ENCODE measurements around the gene CLTCL1. TPM values are rescaled to one million over a fixed set of nuclear protein-coding genes. Genes with fewer than 3 reads are reported as not detected.

Gene CLTCL1
- 10 to 100 TPM; 12.1 to 26.2 TPM for total RNA-seq

- no peak for TF ChIP-seq CTCF (IDR thresholded peaks at IDR 0.05)
- TF ChIP-seq POLR2A (IDR thresholded peaks at IDR 0.05): peak; percentile 18
- TF ChIP-seq POLR2AphosphoS5 (IDR thresholded peaks at IDR 0.05): peak; percentile 29
- Histone ChIP-seq H3K27me3 (replicated peaks; ENCODE audit: insufficient read depth) (no peaks in the 10 kb centered on the region), H3K27ac (peak within 1 kb of the TSS; percentile 73 to 78), H3K36me3 (no peaks in the 10 kb centered on the region), H3K4me3 (peak within 1 kb of the TSS; percentile 93 to 96), H3K4me1 (replicated peaks) (no peaks in the 10 kb centered on the region), H3K9me3 (no peaks in the 10 kb centered on the region)
- WGBS: 6% methylated on average over 40 of the region's 74 CpGs
- intact Hi-C loops (cut with DNase I): loop anchor here (5.0 to 10.0 kb wide), 3 partner anchors 115 to 185 kb away; partner anchors contain the start of genes C22orf39, CDC45, SLC25A1 and UFD1
- peak; percentile 80 for DNase-seq (ENCODE audit: low spot score)
Observed at GRCh38 chr22:19291580-19292457, at the start of gene CLTCL1. TSS of gene CLTCL1 (minus strand) at chr22:19291719. CDS start at chr22:19291641, 78 bp downstream.

GRCh38 chr22:19337137-19337536 lies 45.6 kb upstream of the CLTCL1 start:
- no peak for DNase-seq (ENCODE audit: low spot score)
- Histone ChIP-seq H3K36me3 (no peaks in the 10 kb centered on the region), H3K27me3 (replicated peaks; ENCODE audit: insufficient read depth) (no peaks in the 10 kb centered on the region), H3K27ac (no peak overlapping the region), H3K4me3 (no peak overlapping the region), H3K4me1 (replicated peaks) (no peaks in the 10 kb centered on the region), H3K9me3 (no peaks in the 10 kb centered on the region)
- intact Hi-C loops (cut with DNase I): no loop called here
- 97% methylated on average over 2 of the region's 2 CpGs for WGBS
- no peak for TF ChIP-seq POLR2AphosphoS5 (IDR thresholded peaks at IDR 0.05)
- TF ChIP-seq POLR2A (IDR thresholded peaks at IDR 0.05): no peak
- no peak for TF ChIP-seq CTCF (IDR thresholded peaks at IDR 0.05)

- TF ChIP-seq POLR2AphosphoS5 (IDR thresholded peaks at IDR 0.05) (no peak), POLR2A (IDR thresholded peaks at IDR 0.05) (no peak), CTCF (IDR thresholded peaks at IDR 0.05) (no peak)
- Histone ChIP-seq H3K9me3 (no peaks in the 10 kb centered on the region), H3K36me3 (peaks cover 0 to under 1% of the 10 kb centered on the region in 2 donors), H3K27ac (no peak overlapping the region), H3K4me3 (no peak overlapping the region), H3K27me3 (replicated peaks; ENCODE audit: insufficient read depth) (no peaks in the 10 kb centered on the region), H3K4me1 (replicated peaks) (no peaks in the 10 kb centered on the region)
- WGBS: 97% methylated on average over 7 of the region's 7 CpGs
- intact Hi-C loops (cut with DNase I): no loop called here
- DNase-seq (ENCODE audit: low spot score): no peak
Observed at GRCh38 chr22:19336133-19337075, 44.9 kb upstream of the CLTCL1 start.

- peaks cover 6 to 7% of the 10 kb centered on the region in 2 donors for H3K36me3 ChIP-seq
- TF ChIP-seq POLR2A (IDR thresholded peaks at IDR 0.05): no peak
- no peak for TF ChIP-seq CTCF (IDR thresholded peaks at IDR 0.05)
- TF ChIP-seq POLR2AphosphoS5 (IDR thresholded peaks at IDR 0.05): no peak
Observed at GRCh38 chr22:19331975-19332374, 40.5 kb upstream of the CLTCL1 start.

More at GRCh38 chr22:19331975-19332374, 40.5 kb upstream of the CLTCL1 start:
- H3K27me3 ChIP-seq (replicated peaks; ENCODE audit: insufficient read depth): no peaks in the 10 kb centered on the region
- DNase-seq (ENCODE audit: low spot score): no peak
- no peak overlapping the region for H3K4me3 ChIP-seq
- intact Hi-C loops (cut with DNase I): no loop called here
- over 99% methylated on average over 5 of the region's 5 CpGs for WGBS
- H3K4me1 ChIP-seq (replicated peaks): no peaks in the 10 kb centered on the region
- H3K27ac ChIP-seq: no peak overlapping the region
- no peaks in the 10 kb centered on the region for H3K9me3 ChIP-seq

Data from prostate gland (tissue), 2 donors.